Activated CD4-positive, alpha-beta T cell treated with anti-CD3 and anti-CD28 coated beads, Interleukin-10, Interleukin-2, amounts not matched to agents 100 ng/mL and 50 ng/mL, durations not matched to agents 16 hours and 8 hours (primary cell): ENCODE results near the gene PSMB9.

ENCODE experiments used
- DNase-seq: peaks from one replicate; pipeline ENCODE4 v3.0.0-alpha.2; 2020

Gene PSMB9

DNA sequence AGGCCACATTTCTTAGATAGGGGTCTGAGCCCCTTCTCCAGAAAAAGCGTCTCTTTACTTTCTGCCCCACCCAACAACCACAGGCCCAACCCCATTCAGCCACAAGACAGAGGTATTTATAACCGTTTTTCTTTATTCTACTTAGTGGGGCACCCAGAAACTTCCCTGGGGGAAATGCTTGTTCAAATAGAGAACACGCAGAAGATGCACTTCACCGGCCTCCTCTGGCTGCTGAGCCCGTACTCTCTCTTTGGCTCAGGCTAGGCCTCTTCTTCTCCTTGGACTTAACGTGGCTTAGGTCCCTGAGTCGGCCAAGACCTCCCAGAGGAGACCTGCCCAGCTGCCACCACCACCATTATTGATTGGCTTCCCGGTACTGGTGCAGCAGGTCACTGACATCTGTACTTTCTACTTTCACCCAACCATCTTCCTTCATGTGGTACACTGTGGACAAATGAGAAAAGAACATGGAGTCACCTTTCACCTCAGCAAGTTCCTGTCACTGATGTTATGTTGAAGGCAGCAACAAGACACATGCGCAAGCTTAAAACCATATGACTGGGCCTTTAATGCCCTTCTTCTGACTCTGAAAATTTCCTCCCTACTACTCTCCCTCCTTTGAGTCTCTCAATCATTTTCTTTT is 13.3 kb upstream of the PSMB9 start:
- DNase-seq: peak; percentile 89

DNA sequence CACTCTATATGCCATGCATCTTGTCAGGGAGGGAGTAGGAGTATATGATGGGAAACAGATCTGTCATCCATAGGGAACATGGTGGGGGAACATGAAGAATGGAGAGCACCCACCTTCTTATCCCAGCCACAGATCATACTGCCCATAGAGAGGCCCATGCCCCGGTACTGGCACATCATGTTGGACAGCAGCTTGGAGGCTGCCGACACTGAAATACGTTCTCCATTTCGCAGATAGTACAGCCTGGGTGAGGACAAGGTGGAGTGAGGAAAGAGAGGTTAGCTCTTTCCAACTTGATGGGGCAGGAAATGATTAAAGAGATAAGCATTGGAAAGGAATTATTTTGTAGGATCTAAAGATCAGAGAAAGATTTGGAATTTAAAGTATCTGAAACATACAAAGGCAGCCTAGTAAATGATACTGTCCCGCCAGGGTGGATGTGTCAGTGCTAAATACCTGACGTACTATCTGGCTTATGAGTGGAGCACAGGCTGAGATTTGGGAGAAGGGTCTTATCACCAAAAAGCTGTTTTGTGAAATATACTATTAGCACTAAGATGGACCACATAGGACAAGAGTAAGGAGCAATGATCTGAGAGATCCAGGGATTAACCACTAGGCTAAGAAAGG is 11.9 kb upstream of the PSMB9 start:
- DNase-seq: no peak

DNA sequence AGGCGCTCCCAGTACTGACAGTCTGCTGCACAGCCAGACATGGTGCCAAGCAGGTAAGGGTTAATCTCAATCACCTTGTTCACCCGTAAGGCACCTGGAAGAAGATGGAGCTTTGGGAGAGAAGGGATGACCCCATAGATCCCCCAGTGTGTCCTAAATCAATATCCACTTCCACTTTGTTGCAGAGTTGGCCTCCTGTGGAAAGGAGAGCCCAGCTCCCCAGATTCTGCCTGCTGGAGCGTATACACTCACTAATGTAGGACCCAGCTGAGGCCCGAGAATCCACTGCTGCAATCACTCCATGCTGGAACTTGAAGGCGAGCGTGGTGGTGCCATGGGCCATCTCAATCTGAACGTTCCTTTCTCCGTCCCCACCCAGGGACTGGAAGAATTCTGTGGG is 11.3 kb upstream of the PSMB9 start:
- peak; percentile 28 for DNase-seq

DNA sequence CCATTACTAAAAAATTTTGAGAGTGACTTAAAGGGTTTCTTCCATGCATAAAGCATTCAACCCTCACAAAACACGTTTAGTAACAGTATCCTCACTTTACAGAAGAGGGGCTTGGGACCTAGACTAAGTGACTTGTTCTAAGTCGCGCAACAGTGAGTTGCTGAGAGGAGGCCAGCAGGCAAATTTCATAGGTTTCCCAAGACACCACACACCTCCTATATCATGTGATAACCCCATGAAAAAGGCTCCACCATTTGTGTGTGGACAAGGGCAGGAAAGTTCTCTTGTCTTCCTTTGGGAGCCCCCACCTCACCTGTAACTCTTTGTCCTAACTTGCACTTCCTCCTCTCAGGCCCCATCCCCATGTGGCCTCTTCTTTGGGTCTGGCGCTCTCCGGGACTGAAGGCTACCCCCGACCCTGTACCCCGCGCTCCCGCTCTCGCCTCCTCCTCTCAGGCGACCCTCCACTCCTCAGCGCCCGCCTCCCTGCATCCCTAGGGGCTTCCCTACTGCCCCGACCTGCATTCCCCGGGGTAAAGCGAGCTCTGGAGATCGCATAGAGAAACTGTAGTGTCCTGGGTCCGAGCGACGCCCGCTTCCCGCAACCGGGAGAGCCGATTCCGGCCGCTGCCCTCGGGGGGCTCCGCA is 10.5 kb upstream of the PSMB9 start:
- peak; percentile 26 for DNase-seq

DNA sequence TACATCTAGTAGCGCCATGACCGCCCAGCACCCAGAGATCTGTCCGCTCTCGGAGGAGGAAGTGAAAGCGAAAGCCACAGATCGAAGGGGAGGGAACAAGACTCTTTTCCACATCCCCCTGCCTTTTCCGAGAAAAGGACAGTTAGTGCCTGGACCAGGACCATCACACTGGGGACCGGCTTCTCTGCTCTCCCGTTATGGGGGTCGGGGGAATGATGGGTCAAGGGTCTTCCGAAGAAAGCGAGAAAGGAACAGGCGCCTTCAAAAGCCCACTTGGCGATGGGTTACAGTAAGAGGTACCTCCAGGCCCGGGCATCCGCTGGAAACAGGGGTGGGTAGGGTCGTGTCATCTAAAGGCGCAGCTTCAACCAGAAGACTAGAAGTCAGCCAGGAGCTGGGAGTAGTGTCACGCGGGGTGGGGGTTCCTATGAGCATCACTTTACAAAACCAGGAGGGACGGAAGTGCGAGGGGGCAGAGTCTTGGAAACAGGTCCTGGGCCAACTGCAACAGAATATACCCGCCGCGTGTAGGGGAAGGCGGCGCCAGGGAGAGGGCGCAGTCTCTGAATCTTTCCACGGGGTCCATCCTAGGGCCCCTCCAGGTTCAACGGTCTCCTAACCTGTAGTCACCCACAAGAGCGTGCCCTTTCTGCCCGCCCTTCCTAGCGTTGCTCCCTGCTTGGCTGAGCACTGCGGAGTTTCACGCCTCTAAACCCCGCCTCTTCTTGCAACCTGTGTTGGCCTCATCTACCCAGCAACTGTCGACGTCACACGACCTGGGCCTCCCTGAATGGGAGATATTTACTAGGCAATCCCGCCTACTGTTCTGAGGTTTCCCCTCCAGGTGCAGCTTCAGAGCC is 9.8 kb upstream of the PSMB9 start, which contains the start of gene PSMB8:
PSMB8 (minus strand) TSS at position 69 of the 860 bp plus-strand sequence; CDS start at position 18, 51 bp downstream.
- peak; percentile 99 for DNase-seq

DNA sequence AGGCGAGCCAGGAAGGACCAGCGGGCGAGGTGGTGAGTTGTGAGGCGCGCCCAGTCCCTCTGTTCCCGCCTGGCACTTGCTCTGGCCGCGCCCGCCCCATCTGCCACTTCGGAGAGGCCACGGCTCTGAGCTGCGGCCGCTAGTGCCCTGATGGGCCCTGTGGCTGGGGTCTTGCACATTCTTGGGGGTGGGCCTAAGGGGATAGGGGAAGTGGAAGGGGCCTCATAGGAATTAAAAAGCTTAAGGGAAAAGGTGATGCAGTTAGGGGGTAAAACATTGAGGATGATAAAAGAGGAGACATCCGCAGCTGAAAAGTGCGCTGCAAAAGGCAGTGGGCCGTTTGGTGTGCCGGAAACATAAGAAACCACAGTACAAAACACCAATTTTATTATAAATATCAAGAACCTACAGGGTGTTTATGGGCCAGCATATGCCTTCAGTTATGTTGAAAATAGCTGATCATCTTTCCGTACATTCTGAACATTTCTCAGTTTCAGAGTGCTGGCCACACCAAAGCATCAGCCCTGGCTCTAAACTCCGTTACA is 9.1 kb upstream of the PSMB9 start:
- no peak for DNase-seq

DNA sequence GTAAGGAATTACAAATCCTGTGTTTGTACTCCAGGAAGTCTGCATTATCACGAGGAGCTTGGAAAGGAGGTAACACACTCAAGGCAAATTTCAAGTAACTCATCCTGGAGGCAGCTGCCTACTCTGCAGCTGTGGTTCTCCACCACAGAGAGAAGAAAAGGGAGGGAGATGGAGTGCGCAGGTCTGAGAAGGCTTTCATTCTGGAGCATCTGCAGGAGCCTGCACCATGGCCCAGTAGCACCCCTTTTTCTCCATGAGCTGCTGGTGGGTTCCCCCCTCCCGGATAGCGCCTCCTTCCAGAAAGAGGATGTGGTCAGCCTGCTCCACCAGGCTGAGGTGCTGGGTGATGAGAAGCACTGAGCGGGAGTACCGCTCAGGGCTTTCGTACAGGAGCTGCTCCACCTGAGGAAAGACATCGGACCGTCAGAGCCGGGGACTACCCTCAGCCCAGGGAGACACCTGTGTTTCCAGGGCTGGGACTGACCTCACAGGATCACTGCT is 8.6 kb upstream of the PSMB9 start:
- DNase-seq: peak; percentile 78

DNA sequence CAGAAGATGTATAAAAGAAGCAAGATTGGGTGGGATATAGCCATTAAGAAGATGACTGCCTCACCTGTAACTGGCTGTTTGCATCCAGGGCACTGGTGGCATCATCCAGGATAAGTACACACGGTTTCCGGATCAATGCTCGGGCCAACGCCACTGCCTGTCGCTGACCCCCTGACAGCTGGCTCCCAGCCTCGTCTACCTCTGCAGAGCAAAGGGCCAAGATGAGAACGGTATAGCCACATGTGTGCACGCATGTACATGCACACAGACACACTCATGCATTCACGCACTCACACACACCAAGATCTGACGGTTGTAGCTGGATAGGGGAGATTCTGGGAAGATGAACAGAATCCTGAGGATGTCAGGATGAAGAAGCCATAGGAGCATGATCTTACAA is 7.0 kb upstream of the PSMB9 start:
- no peak for DNase-seq

DNA sequence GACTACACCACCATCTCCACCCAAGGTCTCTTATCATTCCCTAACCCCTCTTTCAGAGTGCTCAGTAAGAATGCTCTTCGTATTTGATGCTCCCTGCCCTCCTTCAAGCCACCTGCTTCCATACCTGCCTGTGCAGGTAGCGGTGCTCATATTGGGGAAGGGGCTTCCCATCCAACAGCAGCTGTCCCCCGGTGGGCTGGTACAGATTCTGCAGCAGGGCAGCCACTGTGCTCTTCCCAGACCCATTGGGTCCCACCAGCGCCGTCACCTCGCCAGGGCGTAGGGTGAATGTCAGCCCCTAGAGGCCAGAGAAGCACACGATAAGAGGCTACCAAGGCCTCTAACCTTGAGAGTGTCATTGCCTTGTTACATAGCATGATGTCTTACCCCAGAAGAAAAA is 6.2 kb upstream of the PSMB9 start:
- DNase-seq: no peak

DNA sequence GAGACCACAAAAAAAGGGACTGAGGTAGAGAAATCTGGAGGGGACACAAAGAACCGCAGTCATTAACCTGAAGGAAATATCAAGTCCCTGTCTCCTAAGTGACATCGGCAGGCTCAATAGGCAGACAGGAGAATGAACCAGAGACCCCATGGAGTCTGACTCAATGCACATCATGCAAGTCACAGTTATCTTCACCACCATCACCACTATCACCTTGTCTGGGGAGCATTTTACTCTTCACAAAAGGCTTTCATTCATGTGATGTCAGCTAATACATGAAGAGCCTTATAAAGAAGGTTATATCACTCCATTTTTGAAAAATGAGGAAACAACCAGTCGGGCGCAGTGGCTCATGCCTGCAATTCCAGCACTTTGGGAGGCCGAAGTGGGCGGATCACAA is 4.9 kb upstream of the PSMB9 start:
- DNase-seq: no peak

DNA sequence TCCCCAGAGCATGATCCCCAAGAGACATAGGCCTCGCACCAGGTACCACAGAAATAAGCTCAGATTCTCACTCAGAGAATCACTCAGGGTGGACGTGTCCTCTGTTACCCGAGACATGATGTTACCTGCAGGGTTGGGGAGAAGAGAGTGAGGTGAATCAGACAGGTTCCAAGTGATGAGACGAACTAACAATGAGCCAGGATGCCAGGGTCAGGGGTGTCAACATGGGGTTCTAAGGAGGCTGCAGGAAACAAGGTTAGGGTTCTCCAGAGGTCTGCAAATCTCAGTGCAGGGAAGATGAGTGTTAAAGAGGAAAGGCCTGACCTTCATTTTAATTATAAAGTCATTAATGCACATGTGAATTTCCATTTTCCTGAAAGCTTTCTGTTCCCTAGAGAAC is 3.0 kb upstream of the PSMB9 start:
- DNase-seq: no peak

DNA sequence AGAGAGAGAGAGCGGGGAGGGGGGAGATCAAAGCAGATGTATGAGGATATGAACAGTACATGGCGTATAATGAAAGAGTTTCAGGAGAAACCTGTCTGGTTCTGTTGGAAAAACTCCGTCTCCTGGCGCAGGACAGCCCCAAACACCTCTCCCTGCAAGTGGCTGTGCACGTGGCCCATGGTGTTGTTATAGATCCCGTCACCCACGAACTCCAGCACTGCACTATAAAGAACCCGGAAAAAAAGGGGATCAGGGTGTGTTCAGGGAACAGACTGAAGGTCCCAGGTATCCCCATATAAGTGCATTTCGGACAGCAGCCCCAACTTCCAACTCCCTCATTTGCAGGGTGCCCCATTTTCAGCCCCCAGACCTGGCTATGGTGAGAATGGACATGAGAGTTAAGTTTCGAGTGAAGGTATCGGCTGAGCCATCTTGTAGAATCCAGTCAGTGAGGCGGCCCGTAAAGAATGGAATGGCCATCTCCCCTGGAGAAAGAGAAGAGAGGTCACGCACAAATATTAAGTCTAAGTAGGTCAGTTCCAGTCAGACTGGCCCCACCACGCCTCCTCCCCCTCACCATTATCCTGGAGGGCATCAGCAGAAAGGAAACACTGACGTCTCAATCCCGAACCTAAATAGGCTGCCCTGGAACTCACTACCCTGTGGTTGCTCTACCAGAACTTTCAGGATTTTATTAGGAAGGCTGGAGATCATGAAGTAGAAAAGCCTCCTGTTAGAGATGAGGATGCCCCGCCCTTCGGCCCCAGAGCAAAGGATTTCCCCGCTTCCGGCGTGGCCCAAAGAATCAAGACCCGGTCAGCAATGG is 1.8 kb upstream of the PSMB9 start:
- peak; percentile 56 for DNase-seq

DNA sequence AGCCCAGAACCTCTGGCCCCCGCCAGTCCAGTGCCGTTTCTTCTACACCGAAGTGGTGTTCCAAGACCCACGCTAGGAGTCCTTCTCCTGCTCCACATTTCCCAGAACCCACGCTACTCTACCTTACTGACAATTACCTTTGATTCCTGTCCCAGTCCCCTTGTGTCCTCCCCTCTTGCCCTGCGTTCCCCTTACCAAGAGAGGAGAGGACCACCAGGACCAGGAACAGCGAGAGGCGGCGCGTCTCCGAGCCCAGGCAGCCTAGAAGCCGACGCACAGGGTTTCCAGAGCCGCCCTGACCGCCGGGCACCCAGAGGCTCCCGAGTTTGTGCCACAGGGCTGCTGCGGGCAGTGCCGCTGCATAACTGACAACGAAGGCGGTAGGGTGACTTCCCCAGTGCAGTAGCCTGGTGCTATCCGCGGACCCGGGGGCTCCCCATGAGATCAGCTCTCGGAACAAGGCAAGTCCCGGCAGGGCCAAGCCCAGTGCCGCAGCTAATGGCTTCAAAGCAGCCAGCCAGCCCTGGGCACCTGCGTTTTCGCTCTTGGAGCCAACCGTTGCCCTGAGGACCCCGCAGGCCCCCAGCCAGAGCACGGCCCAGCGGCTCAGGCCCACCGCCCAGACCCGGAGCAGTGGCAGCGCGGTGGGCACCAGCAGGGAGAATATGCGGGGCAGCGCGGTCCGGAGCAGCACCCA is 1.0 kb upstream of the PSMB9 start:
- peak; percentile 58 for DNase-seq

DNA sequence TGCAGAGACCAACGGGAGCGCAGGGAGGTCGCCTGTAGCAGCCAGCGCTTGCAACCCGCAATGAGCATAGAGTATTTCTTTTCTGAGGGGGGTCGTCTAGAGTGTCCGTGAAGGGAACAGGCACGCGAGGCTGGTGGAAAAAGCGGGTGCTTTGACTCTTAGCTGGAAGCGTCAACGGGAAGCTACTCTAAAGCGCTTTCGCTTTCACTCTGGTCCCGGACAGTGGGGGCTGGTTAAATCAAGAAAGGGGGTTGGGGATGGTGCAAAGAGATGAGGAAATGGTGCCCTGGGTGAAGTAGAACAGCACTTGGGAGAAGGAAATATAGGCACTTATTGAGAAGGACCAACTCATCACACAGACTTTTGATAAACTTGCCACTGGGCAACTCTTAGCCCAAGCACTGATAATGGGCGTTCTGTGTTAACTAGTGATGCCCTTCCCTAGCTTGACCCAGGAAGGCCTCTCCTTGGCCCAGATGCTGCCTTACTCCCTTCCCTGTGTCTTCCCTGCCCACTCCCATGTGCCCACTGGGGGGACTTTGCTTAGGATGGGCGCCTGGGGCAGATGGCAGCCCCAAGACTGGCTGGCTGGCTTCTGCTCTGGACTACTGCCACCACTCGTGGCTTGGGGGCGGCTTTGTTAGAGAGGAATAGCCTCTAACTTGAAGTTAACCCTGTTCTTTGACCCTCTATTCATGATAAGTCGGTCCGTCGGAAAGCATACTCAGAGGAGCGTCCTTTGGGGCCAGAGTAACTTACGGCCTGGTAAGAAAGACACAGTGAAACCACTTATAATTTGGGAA is 585 bp downstream of the PSMB9 start:
- peak; percentile 70 for DNase-seq

DNA sequence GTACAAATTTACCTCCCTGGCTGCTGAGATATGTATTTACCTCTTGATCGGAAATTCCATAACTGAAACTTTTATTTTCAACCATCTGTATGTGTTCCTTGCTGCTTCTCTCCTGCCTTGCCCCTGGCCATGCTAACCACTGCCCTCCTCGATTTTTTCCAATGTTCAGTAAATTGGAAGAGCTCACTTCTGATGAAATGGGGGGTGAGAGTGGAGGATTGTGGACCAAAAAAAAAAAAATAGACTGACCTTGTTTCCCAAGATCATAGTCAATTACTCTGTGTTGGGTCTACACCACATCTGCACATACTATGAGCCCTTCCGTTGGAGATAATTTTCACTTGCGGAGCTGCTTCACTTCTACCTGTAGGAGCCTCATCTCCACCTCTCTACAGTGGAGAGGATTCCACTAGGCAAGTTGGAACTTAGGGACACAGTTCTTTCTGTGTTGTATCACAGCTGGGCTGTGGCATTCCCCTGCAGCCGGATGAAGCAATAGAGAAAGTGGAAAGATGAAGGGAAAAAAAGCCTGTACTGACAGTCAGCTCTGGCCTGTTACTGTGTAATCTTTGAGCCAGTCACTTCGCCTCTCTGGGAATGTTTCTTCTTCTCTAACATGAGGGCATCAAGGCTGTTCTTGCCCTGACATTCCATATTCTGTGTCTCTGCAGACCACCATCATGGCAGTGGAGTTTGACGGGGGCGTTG is 1.6 kb downstream of the PSMB9 start:
- DNase-seq: no peak

DNA sequence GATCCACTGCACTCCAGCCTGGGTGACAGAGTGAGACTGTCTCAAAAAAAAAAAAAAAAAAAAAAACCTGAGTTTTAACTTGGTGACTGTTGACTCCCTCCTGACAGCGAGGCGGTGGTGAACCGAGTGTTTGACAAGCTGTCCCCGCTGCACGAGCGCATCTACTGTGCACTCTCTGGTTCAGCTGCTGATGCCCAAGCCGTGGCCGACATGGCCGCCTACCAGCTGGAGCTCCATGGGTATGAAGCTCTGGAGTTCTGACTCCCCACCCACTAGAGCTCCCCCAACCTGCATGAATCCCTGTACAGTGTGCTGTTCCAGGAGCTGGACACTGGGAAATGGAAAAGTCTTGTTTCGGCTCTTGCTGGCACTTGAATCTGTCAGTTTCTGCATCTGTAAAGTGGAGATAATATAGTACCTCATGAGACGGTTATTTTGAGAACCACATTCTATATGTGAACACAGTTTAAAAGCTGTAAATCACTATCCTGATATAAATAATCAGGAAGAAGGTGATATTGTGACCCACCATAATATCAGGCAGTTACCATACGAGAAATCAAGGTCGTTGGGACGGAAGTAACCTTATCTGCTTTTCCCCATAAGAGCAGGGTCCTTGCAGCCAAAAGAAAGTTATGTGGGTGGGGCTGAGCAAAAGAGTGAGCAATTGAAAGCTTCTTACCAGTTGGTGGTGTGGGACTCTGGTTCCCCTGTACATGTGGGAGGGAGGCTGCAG is 3.3 kb downstream of the PSMB9 start:
- no peak for DNase-seq

DNA sequence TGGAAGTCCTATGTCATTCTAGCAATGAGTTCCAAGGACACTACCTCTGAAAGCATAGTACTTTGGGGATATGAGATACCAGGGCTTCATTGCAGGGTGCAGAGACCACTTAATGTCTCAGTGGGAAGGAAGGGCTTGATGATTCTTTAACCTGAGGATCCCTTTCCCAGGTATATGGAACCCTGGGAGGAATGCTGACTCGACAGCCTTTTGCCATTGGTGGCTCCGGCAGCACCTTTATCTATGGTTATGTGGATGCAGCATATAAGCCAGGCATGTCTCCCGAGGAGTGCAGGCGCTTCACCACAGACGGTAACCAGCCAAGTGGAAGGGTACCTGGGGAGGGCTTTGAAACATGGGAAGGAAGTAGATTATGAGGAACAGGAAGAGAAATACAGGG is 4.2 kb downstream of the PSMB9 start:
- no peak for DNase-seq

DNA sequence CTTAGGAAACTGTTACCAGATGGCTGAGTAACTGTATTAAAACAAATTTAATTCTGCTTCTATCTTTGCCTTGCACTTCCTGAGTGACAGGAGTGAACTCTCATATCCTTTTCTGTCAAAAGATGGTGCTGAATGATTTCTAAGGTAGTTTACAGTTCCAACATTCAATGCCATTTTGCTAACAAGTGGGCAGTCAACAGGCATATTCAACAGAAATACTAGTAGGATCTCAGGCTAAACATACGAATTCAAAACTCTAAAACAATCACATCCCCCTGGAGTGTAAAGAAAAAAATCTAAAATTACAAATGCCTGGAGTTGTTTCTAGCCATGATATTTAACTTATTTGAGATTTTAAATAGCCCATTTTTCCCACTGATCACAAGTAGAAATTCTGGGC is 6.7 kb downstream of the PSMB9 start:
- no peak for DNase-seq

DNA sequence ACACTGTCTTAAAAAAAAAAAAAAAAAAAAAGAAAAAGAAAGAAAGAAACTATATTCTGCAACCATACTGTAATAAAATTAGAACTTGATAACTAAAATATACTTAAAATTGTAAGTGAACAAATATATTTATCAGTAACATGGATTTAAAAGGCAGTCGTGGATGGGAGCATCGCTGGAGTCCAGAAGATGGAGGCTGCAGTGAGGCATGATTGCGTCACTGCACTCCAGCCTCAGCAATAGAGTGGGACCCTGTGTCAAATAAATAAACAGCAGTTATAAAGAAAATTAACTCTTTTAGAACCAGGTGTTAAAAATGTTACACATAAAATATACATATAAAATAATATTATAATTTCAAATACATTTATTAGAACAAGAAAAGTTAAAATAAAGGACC is 8.7 kb downstream of the PSMB9 start:
- DNase-seq: no peak
